Amniotic epithelial cell (primary cell): ENCODE results near the gene BAG5.
"Not testable (repeated sequence)": the region's sequence is repeated elsewhere in the genome, so short reads cannot be mapped to it uniquely, and the experiment has no call there.

Experiments
- DNase-seq: peaks from one replicate; pipeline ENCODE4 v3.0.0-alpha.2; 2010; ENCODE audit warnings: low read depth

BAG5 gene, protein sequence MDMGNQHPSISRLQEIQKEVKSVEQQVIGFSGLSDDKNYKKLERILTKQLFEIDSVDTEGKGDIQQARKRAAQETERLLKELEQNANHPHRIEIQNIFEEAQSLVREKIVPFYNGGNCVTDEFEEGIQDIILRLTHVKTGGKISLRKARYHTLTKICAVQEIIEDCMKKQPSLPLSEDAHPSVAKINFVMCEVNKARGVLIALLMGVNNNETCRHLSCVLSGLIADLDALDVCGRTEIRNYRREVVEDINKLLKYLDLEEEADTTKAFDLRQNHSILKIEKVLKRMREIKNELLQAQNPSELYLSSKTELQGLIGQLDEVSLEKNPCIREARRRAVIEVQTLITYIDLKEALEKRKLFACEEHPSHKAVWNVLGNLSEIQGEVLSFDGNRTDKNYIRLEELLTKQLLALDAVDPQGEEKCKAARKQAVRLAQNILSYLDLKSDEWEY

GRCh38 chr14:103562429-103563225 is at the start of gene BAG5, which contains the start of gene COA8:
BAG5 (minus strand) TSS chr14:103562657; CDS start chr14:103561164, 1,493 bp downstream.
COA8 (plus strand) TSS chr14:103562960; CDS start chr14:103563002, 42 bp downstream.
- DNase-seq = peak; percentile 73

- DNase-seq = no peak
These were observed 48.8 kb upstream of the BAG5 start for GRCh38 chr14:103611215-103611614.

DNA sequence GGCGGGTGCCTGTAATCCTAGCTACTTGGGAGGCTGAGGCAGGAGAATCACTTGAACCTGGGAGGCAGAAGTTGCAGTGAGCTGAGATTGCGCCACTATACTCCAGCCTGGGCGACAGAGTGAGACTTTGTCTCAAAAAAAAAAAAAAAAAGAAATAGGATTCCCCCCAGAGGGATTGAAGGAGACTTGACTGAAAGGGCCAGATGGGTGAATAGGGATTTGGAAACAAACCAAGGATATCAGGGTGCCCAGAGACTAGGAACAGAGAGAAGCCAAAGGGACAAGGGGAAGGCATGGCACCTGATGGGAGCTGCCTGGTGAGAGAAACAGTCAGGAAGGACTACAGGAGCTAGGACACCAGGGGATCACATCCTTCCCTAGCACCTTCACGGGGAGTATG is 46.6 kb upstream of the BAG5 start:
- not testable (repeated sequence) for DNase-seq

- DNase-seq = no peak
These were observed 45.4 kb upstream of the BAG5 start for GRCh38 chr14:103607822-103608221.

- peak; percentile 74 for DNase-seq
These were observed 44.7 kb upstream of the BAG5 start for GRCh38 chr14:103606963-103607668.

DNA sequence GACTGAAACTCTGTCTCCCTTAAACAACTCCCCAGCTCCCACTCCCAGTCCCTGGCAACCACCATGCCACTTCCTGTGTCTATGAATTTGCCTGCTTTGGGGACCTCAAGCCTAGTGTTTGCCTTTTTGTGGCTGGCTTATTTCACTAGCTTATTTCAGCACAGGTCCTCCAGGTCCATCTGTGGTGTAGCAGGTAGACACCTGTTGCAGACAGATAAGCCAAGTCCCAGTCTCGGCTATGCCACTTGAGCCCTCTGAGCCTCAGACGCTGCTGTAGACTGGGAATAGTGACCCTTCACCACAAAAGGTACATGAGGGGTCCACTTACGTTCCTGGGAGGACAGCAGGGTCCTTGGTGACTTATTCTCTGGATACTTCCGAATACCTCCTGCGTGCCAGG is 42.2 kb upstream of the BAG5 start:
- DNase-seq = no peak

DNA sequence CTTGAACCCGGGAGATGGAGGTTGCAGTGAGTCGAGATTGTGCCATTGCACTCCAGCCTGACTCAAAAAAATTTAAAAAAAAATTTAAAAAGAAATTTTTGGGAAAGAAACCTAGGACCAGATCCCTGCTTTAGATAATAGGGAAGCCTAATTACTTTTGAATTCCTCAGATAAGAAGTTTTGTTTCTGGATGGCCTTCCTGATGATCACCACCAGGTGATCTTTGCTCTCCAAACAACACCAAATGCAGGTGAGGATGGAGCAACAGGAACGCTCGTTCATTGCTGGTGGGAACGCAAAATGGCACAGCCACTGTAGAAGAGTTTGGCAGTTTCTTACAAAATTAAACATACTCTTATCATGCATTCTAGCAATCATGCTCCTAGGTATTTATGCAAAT is 38.0 kb upstream of the BAG5 start:
- no peak for DNase-seq

GRCh38 chr14:103597623-103598377 is 35.3 kb upstream of the BAG5 start:
- peak; percentile 87 for DNase-seq

DNA sequence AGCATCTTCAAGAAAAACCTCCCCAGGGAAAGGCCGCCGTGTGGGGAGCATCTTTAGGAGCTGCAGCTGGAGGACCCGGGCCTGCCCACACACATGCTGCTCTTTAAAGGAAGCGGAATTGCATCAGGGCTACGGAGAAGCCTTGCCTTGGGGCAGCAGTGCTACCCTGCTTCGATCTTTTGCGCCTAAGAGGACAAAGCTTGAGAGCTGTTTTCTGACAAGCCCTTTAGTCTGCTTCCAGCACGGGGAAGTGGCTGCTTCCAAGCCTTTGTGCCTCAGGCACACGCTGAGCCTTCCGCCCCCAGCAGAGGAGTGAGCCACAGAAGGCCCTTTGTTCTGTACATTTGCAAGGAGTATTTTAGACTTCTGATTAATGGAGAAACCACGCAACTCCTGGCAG is 31.8 kb upstream of the BAG5 start:
- no peak for DNase-seq

DNA sequence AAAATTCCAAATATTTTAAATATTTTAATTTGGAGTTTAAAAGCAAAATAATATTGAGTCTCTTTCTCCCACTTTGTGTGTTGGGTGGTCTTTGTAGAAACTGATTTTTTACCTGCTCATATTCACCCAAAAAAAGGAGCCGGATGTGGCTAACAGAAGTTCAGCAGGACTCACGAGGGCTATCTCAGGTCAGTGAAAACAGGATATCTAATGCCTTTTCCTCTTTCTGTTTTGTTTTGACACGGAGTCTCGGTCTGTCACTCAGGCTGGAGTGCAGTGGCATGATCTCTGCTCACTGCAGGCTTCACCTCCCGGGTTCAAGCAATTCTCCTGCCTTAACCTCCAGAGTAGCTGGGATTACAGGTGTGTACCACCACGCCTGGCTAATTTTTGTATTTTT is 31.1 kb upstream of the BAG5 start:
- DNase-seq = no peak

- DNase-seq = no peak
These were observed 22.0 kb upstream of the BAG5 start for GRCh38 chr14:103584326-103584915.

GRCh38 chr14:103581954-103582703 is 19.7 kb upstream of the BAG5 start:
- no peak for DNase-seq

DNA sequence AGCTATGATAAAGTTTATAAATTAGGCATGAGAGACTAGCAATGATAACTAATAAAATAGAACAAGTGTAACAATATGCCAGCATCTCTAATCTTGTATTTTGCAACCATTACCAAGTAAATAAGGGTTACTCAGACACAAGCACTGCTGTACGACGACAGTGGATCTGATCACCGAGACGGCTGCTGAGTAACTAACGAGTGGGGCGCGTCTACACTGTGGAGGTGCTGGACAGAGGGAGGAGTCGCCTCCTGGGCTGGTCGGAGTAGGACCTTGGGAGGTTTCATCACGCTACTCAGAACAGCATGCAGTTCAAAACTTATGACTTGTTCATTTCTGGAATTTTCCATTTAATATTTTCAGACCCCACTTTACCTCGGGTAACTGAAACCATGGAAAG is 18.7 kb upstream of the BAG5 start:
- peak; percentile 63 for DNase-seq

- no peak for DNase-seq
These were observed 16.1 kb upstream of the BAG5 start for GRCh38 chr14:103578401-103579075.

DNA sequence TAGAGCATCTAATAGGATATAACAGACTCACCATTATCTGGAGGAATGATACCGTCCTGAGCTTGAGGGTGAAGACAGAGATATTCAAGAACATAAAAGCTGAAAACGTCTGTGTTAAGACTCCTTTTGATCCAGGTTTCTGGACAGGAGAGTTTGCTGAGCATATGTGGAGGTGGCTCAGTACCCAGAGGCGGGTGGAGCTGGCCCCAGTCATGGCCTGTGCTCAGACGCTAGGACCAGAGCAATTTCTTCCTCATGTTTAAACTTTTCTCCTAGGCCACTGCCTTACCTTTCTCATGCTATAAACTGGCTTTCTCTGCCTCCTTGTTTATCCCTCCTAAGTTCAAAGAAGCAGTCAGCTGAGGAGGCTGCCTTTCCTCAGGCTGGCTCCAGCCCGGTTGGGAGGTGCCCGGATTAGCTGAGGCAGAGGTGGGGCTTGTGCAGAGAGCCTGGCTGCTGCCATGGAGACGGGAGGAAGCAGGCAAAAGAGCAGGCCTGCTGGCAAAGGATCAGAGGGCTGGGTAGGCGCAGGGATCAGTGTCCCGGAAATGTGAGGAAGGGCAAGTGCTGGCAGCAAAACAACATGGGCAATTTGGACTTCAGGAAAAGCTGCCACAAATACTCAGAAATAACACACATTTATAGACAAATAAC is 14.0 kb upstream of the BAG5 start:
- DNase-seq = peak; percentile 93

- DNase-seq = no peak
These were observed 12.3 kb upstream of the BAG5 start for GRCh38 chr14:103574707-103575285.

DNA sequence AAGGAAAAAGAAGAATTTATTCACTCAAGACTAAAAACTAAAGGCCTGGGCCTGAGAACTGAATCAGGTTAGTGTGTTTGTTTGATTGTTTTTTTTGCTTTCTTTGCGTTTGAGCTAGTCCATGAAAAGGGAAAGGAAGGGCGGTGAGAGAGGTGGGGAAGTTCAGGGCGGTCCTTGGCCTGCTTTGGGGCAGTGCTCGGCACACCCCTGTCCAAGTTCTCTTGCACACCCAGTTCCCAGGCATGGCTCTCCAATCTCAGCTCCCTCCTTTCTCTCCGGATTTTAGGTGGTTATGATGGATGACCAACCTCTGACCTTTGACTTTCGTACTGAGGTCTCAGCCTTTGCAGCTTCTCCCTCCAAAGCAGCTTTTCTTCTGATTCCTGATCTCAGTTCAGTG is 11.6 kb upstream of the BAG5 start:
- no peak for DNase-seq

- DNase-seq = no peak
These were observed 7.0 kb upstream of the BAG5 start for GRCh38 chr14:103569408-103569807.

DNA sequence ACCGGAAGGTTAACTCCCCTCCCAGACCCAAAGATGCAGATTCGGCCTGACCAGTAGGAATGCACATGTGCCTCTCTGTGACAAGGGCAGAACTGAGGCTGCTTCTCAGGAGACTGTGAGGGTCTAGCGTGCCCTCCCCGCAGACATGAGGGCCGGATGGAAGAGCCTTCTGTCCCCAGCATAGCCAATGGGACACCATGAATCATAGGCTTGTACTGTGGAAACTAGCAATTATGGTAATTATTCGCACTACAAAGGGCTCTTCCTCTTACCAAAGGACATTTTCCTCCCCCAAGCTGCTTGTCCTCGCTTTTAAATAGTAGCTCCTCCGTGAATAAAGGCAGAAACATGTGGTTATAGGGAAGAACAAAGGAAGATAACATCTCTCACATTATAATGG is 6.5 kb upstream of the BAG5 start:
- no peak for DNase-seq
